Measurements from ENCODE around the gene PDS5B.
"Not testable (repeated sequence)": the region's sequence is repeated elsewhere in the genome, so short reads cannot be mapped to it uniquely, and the experiment has no call there.

- TF ChIP-seq CTCF (IDR thresholded peaks at IDR 0.05); EZH2 (IDR thresholded peaks at IDR 0.05; ENCODE audit: borderline replicate concordance, insufficient read depth, low read depth, low read length, poor library complexity, severe bottlenecking): not testable (repeated sequence)
Measured at GRCh38 chr13:32575687-32576086, 10.6 kb upstream of the PDS5B start.

Data from B cell (primary cell).